Prostate gland (tissue), 2 donors: ENCODE results near the gene YBX2. TPM values are rescaled to one million over a fixed set of nuclear protein-coding genes. Genes with fewer than 3 reads are reported as not detected.

Source experiments
- DNase-seq: peaks from one replicate; pipeline ENCODE4 v3.0.0-alpha.2; 2019; ENCODE audit warnings: low spot score
- H3K27ac ChIP-seq, 2 donors: fragments of 200-600 bp; sonication (generic); 2 replicates each; pipeline ENCODE4 v1.5.1; 2017 to 2019
- H3K27me3 ChIP-seq: fragments of 200-600 bp; sonication (generic); replicated peaks from 2 replicates; pipeline ENCODE4 v1.5.1; 2019; ENCODE audit not compliant: insufficient read depth
- H3K36me3 ChIP-seq, 2 donors: fragments of 200-600 bp; sonication (generic); 1 replicate in 1 of 2; 2 replicates in 1 of 2; pipeline versions ENCODE4 v1.5.1 to v1.8.1; 2017 to 2019
- H3K4me1 ChIP-seq: fragments of 200-600 bp; sonication (generic); replicated peaks from 2 replicates; pipeline ENCODE4 v1.5.1; 2019
- H3K4me3 ChIP-seq, 2 donors: fragments of 200-600 bp; sonication (generic); 2 replicates each; pipeline ENCODE4 v1.5.1; 2017 to 2019
- H3K9me3 ChIP-seq: fragments of 200-600 bp; sonication (generic); 2 replicates; pipeline ENCODE4 v1.5.1; 2017
- CTCF ChIP-seq, 4 experiments: fragments of 200-600 bp in 2 of 4; fragments of 450-650 bp in 2 of 4; sonication (generic) in 2 of 4; IDR thresholded peaks; 1 replicate in 3 of 4; 2 replicates in 1 of 4; pipeline ENCODE4 v1.5.1; 2016 to 2019; ENCODE audit warnings: antibody characterized with exemption in 4 of 4, mild to moderate bottlenecking in 2 of 4, moderate library complexity in 2 of 4
- POLR2A ChIP-seq: fragments of 450-650 bp; IDR thresholded peaks from one replicate; pipeline ENCODE4 v1.6.1; 2016; ENCODE audit warnings: antibody characterized with exemption, mild to moderate bottlenecking
- POLR2AphosphoS5 ChIP-seq: sonication (generic); formaldehyde crosslinking; IDR thresholded peaks from one replicate; pipeline ENCODE4 v1.6.1; 2017; ENCODE audit warnings: antibody characterized with exemption
- WGBS: methylation state at CpG from one replicate; pipeline ENCODE4 v1.1.5; 2018; 5-methylcytosine and 5-hydroxymethylcytosine counted together
- intact Hi-C: fragments of 100-400 bp; cut with DNase I; formaldehyde crosslinking; loops from one replicate; pipeline ENCODE4 v1.14.2; 2022
- small RNA-seq, 2 donors: library from RNA; depleted of rRNA; stranded (forward); fragments of <200 nt; gene quantifications; one replicate each; pipeline ENCODE3, GENCODE V24; 2016
- total RNA-seq, 2 donors: library from RNA; depleted of rRNA; stranded (reverse); fragments of >200 nt; gene quantifications; one replicate each; pipeline ENCODE4 v1.1.0, GENCODE V29; 2016

Gene YBX2
- total RNA-seq, 2 donors from 2014 or later = 0.64 to 49.1 TPM

GRCh38 chr17:7238420-7239090 lies 55.9 kb downstream of the YBX2 start:
- peaks cover 18% of the 10 kb centered on the region for H3K4me1 ChIP-seq
- H3K4me3 ChIP-seq = peak overlapping the region; percentile 94 to 100
- DNase-seq = no peak
- intact Hi-C loops = loop anchor here (10.0 kb wide), 1 partner anchor 596 kb away; the partner anchor contains the start of gene KDM6B
- under 1% methylated on average over 35 of the region's 39 CpGs for WGBS
- H3K27ac ChIP-seq = peak overlapping the region; percentile 98 to 99
- peaks cover 0 to 10% of the 10 kb centered on the region in 2 donors for H3K36me3 ChIP-seq
- TF ChIP-seq POLR2AphosphoS5 (no peak), POLR2A (no peak), CTCF (IDR thresholded peaks at IDR 0.05) (no peak)
- H3K27me3 ChIP-seq = no peaks in the 10 kb centered on the region
- H3K9me3 ChIP-seq = no peaks in the 10 kb centered on the region

Small RNA genes lying within 50 kb of the gene (small RNA-seq; reads per million reads assigned to genes)
- gene AC026954.2 (0 reads per million in 2 donors), gene RF00019 (0 reads per million in 2 donors)

Other genes starting within 250 kb of the YBX2 start
- gene CLEC10A, start 214.4 kb downstream of the YBX2 start, total RNA-seq = 1 to 10 TPM in 1 of 2 donors, under 1 TPM in 1; 0.55 to 5.7 TPM
- gene ASGR2, start 179.8 kb downstream of the YBX2 start, total RNA-seq = under 1 TPM in 1 of 2 donors, not detected in 1; 0.41 TPM
- 1 to 10 TPM in 1 of 2 donors, under 1 TPM in 1; 0.50 to 9.4 TPM for gene ASGR1, start 115.3 kb downstream of the YBX2 start, total RNA-seq
- gene DLG4, start 74.8 kb downstream of the YBX2 start, total RNA-seq = 10 to 100 TPM in 1 of 2 donors, 1 to 10 TPM in 1; 9.3 to 31.6 TPM
- gene ACADVL, start 74.7 kb downstream of the YBX2 start, total RNA-seq = 100 to 1,000 TPM; 589 to 593 TPM
- 100 to 1,000 TPM in 1 of 2 donors, 10 to 100 TPM in 1; 52.3 to 116 TPM for gene DVL2, start 60.1 kb downstream of the YBX2 start, total RNA-seq
- gene PHF23, start 55.2 kb downstream of the YBX2 start, total RNA-seq = 10 to 100 TPM; 41.2 to 92.5 TPM
- gene GABARAP, start 52.2 kb downstream of the YBX2 start, total RNA-seq = 100 to 1,000 TPM; 493 to 527 TPM
- 100 to 1,000 TPM in 1 of 2 donors, 10 to 100 TPM in 1; 61.2 to 107 TPM for gene CTDNEP1, start 42.9 kb downstream of the YBX2 start, total RNA-seq
- gene ELP5, start 42.4 kb downstream of the YBX2 start, total RNA-seq = 10 to 100 TPM; 50.1 to 65.2 TPM
- gene CLDN7, start 32.2 kb downstream of the YBX2 start, total RNA-seq = 10 to 100 TPM; 42.0 to 45.8 TPM
- 10 to 100 TPM; 13.8 to 27.4 TPM for gene SLC2A4, start 12.9 kb downstream of the YBX2 start, total RNA-seq
- 100 to 1,000 TPM; 172 to 195 TPM for gene EIF5A, start 13.0 kb upstream of the YBX2 start, total RNA-seq
- 100 to 1,000 TPM in 1 of 2 donors, 10 to 100 TPM in 1; 88.4 to 140 TPM for gene GPS2, start 20.7 kb upstream of the YBX2 start, total RNA-seq
- gene NEURL4, start 34.7 kb upstream of the YBX2 start, total RNA-seq = 10 to 100 TPM; 15.7 to 36.0 TPM
- 1 to 10 TPM; 2.5 to 6.5 TPM for gene ACAP1, start 41.9 kb upstream of the YBX2 start, total RNA-seq
- gene KCTD11, start 57.5 kb upstream of the YBX2 start, total RNA-seq = 10 to 100 TPM in 1 of 2 donors, 1 to 10 TPM in 1; 8.9 to 15.2 TPM
- not detected for gene TMEM95, start 60.5 kb upstream of the YBX2 start, total RNA-seq
- gene TNK1, start 86.5 kb upstream of the YBX2 start, total RNA-seq = 10 to 100 TPM in 1 of 2 donors, 1 to 10 TPM in 1; 9.9 to 28.4 TPM
- gene PLSCR3, start 99.9 kb upstream of the YBX2 start, total RNA-seq = 10 to 100 TPM; 25.8 to 26.4 TPM
- gene TMEM256, start 109.5 kb upstream of the YBX2 start, total RNA-seq = 100 to 1,000 TPM in 1 of 2 donors, 10 to 100 TPM in 1; 63.0 to 192 TPM
- gene NLGN2, start 113.2 kb upstream of the YBX2 start, total RNA-seq = 10 to 100 TPM in 1 of 2 donors, 1 to 10 TPM in 1; 8.6 to 16.2 TPM
- 1 to 10 TPM in 1 of 2 donors, not detected in 1; 3.6 TPM for gene SPEM1, start 125.7 kb upstream of the YBX2 start, total RNA-seq
- gene SPEM2, start 131.0 kb upstream of the YBX2 start, total RNA-seq = 1 to 10 TPM in 1 of 2 donors, not detected in 1; 5.3 TPM
- gene SPEM3, start 134.2 kb upstream of the YBX2 start, total RNA-seq = under 1 TPM; 0.09 to 0.11 TPM
- 10 to 100 TPM in 1 of 2 donors, 1 to 10 TPM in 1; 9.9 to 10.3 TPM for gene TMEM102, start 140.8 kb upstream of the YBX2 start, total RNA-seq
- 1 to 10 TPM; 1.2 to 4.2 TPM for gene FGF11, start 144.9 kb upstream of the YBX2 start, total RNA-seq
- gene CHRNB1, start 150.4 kb upstream of the YBX2 start, total RNA-seq = 10 to 100 TPM in 1 of 2 donors, 1 to 10 TPM in 1; 6.9 to 10.4 TPM
- 10 to 100 TPM; 60.5 to 69.4 TPM for gene ZBTB4, start 185.0 kb upstream of the YBX2 start, total RNA-seq
- gene SLC35G6, start 186.8 kb upstream of the YBX2 start, total RNA-seq = not detected
- 100 to 1,000 TPM in 1 of 2 donors, 10 to 100 TPM in 1; 79.7 to 217 TPM for gene POLR2A, start 189.7 kb upstream of the YBX2 start, total RNA-seq